ENCODE data around the gene PLA2G4A.

PLA2G4A gene

DNA sequence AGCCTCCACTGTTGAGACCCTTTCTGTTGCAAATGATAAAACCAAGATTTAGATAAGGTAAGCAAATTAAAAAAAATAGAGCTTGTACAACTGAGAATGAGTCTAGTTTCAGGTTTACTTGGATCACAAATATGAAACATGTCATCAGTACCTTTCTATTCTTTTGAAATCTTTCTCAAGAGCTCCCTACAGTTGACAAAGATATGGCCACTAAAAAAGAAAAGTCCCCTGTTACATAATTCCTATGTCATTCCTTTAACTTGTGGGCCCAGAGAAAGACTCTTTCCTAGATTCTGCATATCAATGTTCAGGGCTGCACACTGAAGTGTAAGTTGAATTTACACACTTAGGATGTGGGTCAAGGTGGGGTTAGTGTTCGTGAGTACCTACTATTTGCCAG lies 168.1 kb downstream of the PLA2G4A start:
- no peaks in the 10 kb centered on the region for H3K36me3 ChIP-seq (ENCODE audit: low read depth)
- DNase-seq (ENCODE audit: low spot score) (no peak), ATAC-seq (ENCODE audit: low read depth) (no peak)
- no peak overlapping the region for H3K27ac ChIP-seq (ENCODE audit: poor library complexity, severe bottlenecking)
- H3K4me1 ChIP-seq (ENCODE audit: insufficient read depth, poor library complexity, severe bottlenecking): peaks cover 10% of the 10 kb centered on the region
- TF ChIP-seq, protein P1, sequence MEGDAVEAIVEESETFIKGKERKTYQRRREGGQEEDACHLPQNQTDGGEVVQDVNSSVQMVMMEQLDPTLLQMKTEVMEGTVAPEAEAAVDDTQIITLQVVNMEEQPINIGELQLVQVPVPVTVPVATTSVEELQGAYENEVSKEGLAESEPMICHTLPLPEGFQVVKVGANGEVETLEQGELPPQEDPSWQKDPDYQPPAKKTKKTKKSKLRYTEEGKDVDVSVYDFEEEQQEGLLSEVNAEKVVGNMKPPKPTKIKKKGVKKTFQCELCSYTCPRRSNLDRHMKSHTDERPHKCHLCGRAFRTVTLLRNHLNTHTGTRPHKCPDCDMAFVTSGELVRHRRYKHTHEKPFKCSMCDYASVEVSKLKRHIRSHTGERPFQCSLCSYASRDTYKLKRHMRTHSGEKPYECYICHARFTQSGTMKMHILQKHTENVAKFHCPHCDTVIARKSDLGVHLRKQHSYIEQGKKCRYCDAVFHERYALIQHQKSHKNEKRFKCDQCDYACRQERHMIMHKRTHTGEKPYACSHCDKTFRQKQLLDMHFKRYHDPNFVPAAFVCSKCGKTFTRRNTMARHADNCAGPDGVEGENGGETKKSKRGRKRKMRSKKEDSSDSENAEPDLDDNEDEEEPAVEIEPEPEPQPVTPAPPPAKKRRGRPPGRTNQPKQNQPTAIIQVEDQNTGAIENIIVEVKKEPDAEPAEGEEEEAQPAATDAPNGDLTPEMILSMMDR (IDR thresholded peaks at IDR 0.05; ENCODE audit: poor library complexity, severe bottlenecking): no peak
- H3K4me3 ChIP-seq (ENCODE audit: severe bottlenecking): no peak overlapping the region
- H3K9me3 ChIP-seq (ENCODE audit: severe bottlenecking): no peaks in the 10 kb centered on the region
- no peaks in the 10 kb centered on the region for H3K27me3 ChIP-seq (ENCODE audit: insufficient read depth, poor library complexity, severe bottlenecking)

DNA sequence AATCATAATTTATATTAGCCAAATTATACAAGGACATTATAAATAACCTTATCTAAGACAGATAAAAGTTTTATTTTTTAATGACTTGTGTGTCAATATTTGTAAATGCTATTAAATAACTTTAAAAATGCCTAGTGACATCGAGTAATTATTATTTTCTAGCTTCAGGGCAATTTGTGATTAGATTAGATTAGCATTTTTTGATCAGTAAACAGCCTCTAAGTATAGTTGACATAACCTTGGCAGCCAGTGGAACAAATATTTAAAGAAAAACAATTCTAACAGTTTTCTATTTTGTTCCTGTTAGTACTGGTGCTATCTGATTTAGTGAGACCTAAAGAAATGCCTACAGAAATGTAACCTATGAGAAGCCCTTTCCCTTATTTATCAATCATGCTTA lies 169.1 kb downstream of the PLA2G4A start:
- no peak for DNase-seq (ENCODE audit: low spot score)
- no peak for ATAC-seq (ENCODE audit: low read depth)
- H3K27me3 ChIP-seq (ENCODE audit: insufficient read depth, poor library complexity, severe bottlenecking): no peaks in the 10 kb centered on the region
- peaks cover 12% of the 10 kb centered on the region for H3K4me1 ChIP-seq (ENCODE audit: insufficient read depth, poor library complexity, severe bottlenecking)
- no peaks in the 10 kb centered on the region for H3K9me3 ChIP-seq (ENCODE audit: severe bottlenecking)
- TF ChIP-seq, protein P1 (IDR thresholded peaks at IDR 0.05; ENCODE audit: poor library complexity, severe bottlenecking): no peak
- H3K4me3 ChIP-seq (ENCODE audit: severe bottlenecking): no peak overlapping the region
- no peaks in the 10 kb centered on the region for H3K36me3 ChIP-seq (ENCODE audit: low read depth)
- no peak overlapping the region for H3K27ac ChIP-seq (ENCODE audit: poor library complexity, severe bottlenecking)

DNA sequence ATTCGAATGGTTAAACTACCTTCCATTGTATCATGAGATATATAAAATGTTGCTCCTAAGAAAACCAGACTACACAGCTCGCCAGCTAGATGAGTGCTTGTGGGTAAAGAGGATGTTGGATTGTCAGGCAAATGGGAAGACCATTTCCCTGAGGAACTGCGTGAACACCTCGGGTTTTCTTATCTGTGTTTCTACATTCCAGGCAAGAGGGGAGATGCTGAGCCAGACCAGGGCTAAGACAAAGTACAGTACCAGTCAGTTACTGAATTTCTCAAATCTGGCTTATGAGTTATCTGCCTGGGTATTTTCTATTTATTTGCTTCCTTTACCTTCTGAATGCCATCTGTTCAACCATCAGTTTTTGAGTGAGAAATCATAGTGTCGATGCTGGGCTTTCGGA lies 170.8 kb downstream of the PLA2G4A start:
- DNase-seq (ENCODE audit: low spot score): no peak
- Histone ChIP-seq H3K4me3 (ENCODE audit: severe bottlenecking) (no peak overlapping the region), H3K27ac (ENCODE audit: poor library complexity, severe bottlenecking) (no peak overlapping the region), H3K9me3 (ENCODE audit: severe bottlenecking) (no peaks in the 10 kb centered on the region), H3K4me1 (ENCODE audit: insufficient read depth, poor library complexity, severe bottlenecking) (peaks cover 12% of the 10 kb centered on the region), H3K27me3 (ENCODE audit: insufficient read depth, poor library complexity, severe bottlenecking) (no peaks in the 10 kb centered on the region), H3K36me3 (ENCODE audit: low read depth) (no peaks in the 10 kb centered on the region)
- ATAC-seq (ENCODE audit: low read depth): no peak
- TF ChIP-seq, protein P1 (IDR thresholded peaks at IDR 0.05; ENCODE audit: poor library complexity, severe bottlenecking): no peak

DNA sequence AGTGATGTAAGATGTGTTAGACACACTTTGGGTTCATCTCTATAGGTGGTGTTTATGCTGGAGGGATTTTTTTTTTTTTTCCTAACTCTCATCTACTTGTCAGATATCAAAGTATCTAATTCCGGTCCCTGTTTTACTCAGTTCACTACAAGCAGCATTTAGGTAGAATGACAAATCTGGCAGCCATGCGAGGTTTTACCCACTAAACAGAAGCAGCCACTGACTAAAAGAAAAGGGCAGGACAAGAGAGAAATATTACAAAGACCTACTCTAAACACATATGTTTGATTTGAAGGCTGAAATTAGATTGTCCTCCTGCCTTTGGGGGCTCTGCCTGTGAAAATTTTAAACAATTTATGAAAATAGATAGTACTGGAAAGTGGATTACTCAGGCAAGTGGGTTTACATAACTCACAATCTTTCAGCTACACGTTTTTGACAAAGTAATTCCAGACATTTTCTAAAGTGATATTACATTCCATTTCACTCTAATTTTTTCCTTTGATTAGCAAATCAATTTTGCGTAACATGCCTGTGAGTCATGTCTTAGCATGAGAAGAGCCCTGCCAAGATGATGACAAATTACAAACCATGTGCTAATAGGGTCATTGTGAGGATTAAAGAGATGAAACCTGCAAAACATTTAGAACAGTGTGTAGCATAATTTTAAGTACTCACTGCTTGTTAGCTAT lies 172.6 kb downstream of the PLA2G4A start:
- no peaks in the 10 kb centered on the region for H3K36me3 ChIP-seq (ENCODE audit: low read depth)
- TF ChIP-seq, protein P1 (IDR thresholded peaks at IDR 0.05; ENCODE audit: poor library complexity, severe bottlenecking): no peak
- H3K27ac ChIP-seq (ENCODE audit: poor library complexity, severe bottlenecking): peak overlapping the region; percentile 78
- H3K9me3 ChIP-seq (ENCODE audit: severe bottlenecking): no peaks in the 10 kb centered on the region
- no peak overlapping the region for H3K4me3 ChIP-seq (ENCODE audit: severe bottlenecking)
- no peaks in the 10 kb centered on the region for H3K27me3 ChIP-seq (ENCODE audit: insufficient read depth, poor library complexity, severe bottlenecking)
- ATAC-seq (ENCODE audit: low read depth) (peak; percentile 90), DNase-seq (ENCODE audit: low spot score) (no peak)
- peaks cover 12% of the 10 kb centered on the region for H3K4me1 ChIP-seq (ENCODE audit: insufficient read depth, poor library complexity, severe bottlenecking)

DNA sequence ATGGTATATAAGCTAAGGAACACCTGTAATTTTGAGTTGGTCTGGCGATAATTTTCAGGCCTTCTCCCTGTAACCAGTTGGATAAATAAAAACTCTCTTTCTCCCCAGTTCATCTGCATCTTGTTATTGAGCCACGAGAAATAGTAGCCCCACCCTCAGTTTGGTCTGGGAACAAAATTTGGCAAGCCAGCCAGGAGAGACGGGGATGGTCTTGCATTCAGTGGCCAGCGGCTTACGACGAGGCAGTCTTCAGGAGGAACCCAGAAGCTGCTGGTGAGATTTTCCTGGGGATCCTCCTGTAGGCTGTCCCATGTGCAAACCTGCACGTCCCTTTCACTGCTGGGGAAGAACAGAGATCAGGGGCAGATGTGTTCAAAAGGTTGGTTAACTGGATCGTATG lies 174.6 kb downstream of the PLA2G4A start:
- H3K4me3 ChIP-seq (ENCODE audit: severe bottlenecking): no peak overlapping the region
- no peaks in the 10 kb centered on the region for H3K36me3 ChIP-seq (ENCODE audit: low read depth)
- H3K4me1 ChIP-seq (ENCODE audit: insufficient read depth, poor library complexity, severe bottlenecking): peaks cover 12% of the 10 kb centered on the region
- no peak for DNase-seq (ENCODE audit: low spot score)
- no peak overlapping the region for H3K27ac ChIP-seq (ENCODE audit: poor library complexity, severe bottlenecking)
- TF ChIP-seq, protein P1 (IDR thresholded peaks at IDR 0.05; ENCODE audit: poor library complexity, severe bottlenecking): no peak
- no peak for ATAC-seq (ENCODE audit: low read depth)
- no peaks in the 10 kb centered on the region for H3K27me3 ChIP-seq (ENCODE audit: insufficient read depth, poor library complexity, severe bottlenecking)
- H3K9me3 ChIP-seq (ENCODE audit: severe bottlenecking): no peaks in the 10 kb centered on the region
